Erythroblast (primary cell): Measurements from ENCODE around the gene NOL4L.
"Not testable (repeated sequence)": the region's sequence is repeated elsewhere in the genome, so short reads cannot be mapped to it uniquely, and the experiment has no call there.

Source experiments
- DNase-seq, 2 experiments: peaks; one replicate each; lab custom pipeline; 2025; lab: John Stamatoyannopoulos, UW
- GATA1 ChIP-seq: IDR thresholded peaks from 2 replicates; pipeline ENCODE4 v1.6.1; 2011; ENCODE audit warnings: low read depth, mild to moderate bottlenecking, control low read depth, low read length, moderate library complexity
- POLR2A ChIP-seq: IDR thresholded peaks from 2 replicates; pipeline ENCODE4 v1.6.1; 2011; ENCODE audit warnings: mild to moderate bottlenecking, low read length

The NOL4L gene

GRCh38 chr20:32496811-32497533, 88.2 kb downstream of the NOL4L start:
- TF ChIP-seq GATA1 (no peak), POLR2A (no peak)
- DNase-seq = no peak

- TF ChIP-seq GATA1 (no peak), POLR2A (no peak)
Measured at GRCh38 chr20:32495949-32496348, 89.2 kb downstream of the NOL4L start.

GRCh38 chr20:32495217-32495565, 89.9 kb downstream of the NOL4L start:
- no peak for DNase-seq
- TF ChIP-seq POLR2A (no peak), GATA1 (no peak)

More at GRCh38 chr20:32495949-32496348, 89.2 kb downstream of the NOL4L start:
- DNase-seq = no peak

- peak in 1 of 2 experiments; percentile 18 for DNase-seq
- TF ChIP-seq GATA1 (no peak), POLR2A (no peak)
Measured at GRCh38 chr20:32494483-32495216, 90.5 kb downstream of the NOL4L start.

GRCh38 chr20:32493356-32493755, 91.8 kb downstream of the NOL4L start:
- no peak for DNase-seq
- TF ChIP-seq POLR2A (no peak), GATA1 (no peak)

- DNase-seq = not testable (repeated sequence)
Measured at GRCh38 chr20:32491764-32492151, 93.4 kb downstream of the NOL4L start.

- TF ChIP-seq POLR2A (no peak), GATA1 (no peak)
- no peak for DNase-seq
Measured at GRCh38 chr20:32490942-32491763, 94.0 kb downstream of the NOL4L start.

GRCh38 chr20:32488066-32488838, 96.9 kb downstream of the NOL4L start:
- TF ChIP-seq GATA1 (no peak), POLR2A (no peak)
- DNase-seq = no peak

- TF ChIP-seq POLR2A (no peak), GATA1 (no peak)
- DNase-seq = no peak
Measured at GRCh38 chr20:32487381-32487780, 97.8 kb downstream of the NOL4L start.

GRCh38 chr20:32485770-32486478, 99.2 kb downstream of the NOL4L start:
- TF ChIP-seq GATA1 (no peak), POLR2A (no peak)
- DNase-seq = no peak

- DNase-seq = peak; percentile 70 to 77
- TF ChIP-seq POLR2A = no peak
- no peak for TF ChIP-seq GATA1
Measured at GRCh38 chr20:32484958-32485769, 100.0 kb downstream of the NOL4L start.
